Ishikawa (cell line): Measurements from ENCODE around the gene DOK3.

Experiments
- CEBPB ChIP-seq: IDR thresholded peaks from 2 replicates; pipeline ENCODE4 v1.6.1; 2012
- CREB1 ChIP-seq: IDR thresholded peaks from 2 replicates; pipeline ENCODE4 v1.6.1; 2012; ENCODE audit warnings: low read depth
- EGR1 ChIP-seq: IDR thresholded peaks from 2 replicates; pipeline ENCODE4 v1.6.1; 2012
- EP300 ChIP-seq: IDR thresholded peaks from 2 replicates; pipeline ENCODE4 v1.6.1; 2012; ENCODE audit warnings: borderline replicate concordance
- FOXM1 ChIP-seq: IDR thresholded peaks from 2 replicates; pipeline ENCODE4 v1.6.1; 2012; ENCODE audit warnings: low read depth, borderline replicate concordance
- NFIC ChIP-seq: IDR thresholded peaks from 2 replicates; pipeline ENCODE4 v1.6.1; 2012
- RAD21 ChIP-seq: IDR thresholded peaks from 2 replicates; pipeline ENCODE4 v1.6.1; 2012; ENCODE audit warnings: low read depth
- TAF1 ChIP-seq: IDR thresholded peaks from 2 replicates; pipeline ENCODE4 v1.6.1; 2012; ENCODE audit warnings: low read depth, mild to moderate bottlenecking
- TCF12 ChIP-seq: IDR thresholded peaks from 2 replicates; pipeline ENCODE4 v1.6.1; 2012; ENCODE audit warnings: low read depth
- TEAD4 ChIP-seq: IDR thresholded peaks from 2 replicates; pipeline ENCODE4 v1.6.1; 2012
- YY1 ChIP-seq: IDR thresholded peaks from 2 replicates; pipeline ENCODE4 v1.6.1; 2012; ENCODE audit warnings: low read depth
- ZBTB7A ChIP-seq: IDR thresholded peaks from 2 replicates; pipeline ENCODE4 v1.6.1; 2012; ENCODE audit warnings: low read depth
- TF ChIP-seq, protein P1 (sequence below): IDR thresholded peaks from 2 replicates; pipeline ENCODE4 v1.6.1; 2012; ENCODE audit warnings: low read depth, mild to moderate bottlenecking
- TF ChIP-seq, protein P2 (sequence below): IDR thresholded peaks from 2 replicates; pipeline ENCODE4 v1.6.1; 2012
- TF ChIP-seq, protein P3 (sequence below): IDR thresholded peaks from 2 replicates; pipeline ENCODE4 v1.6.1; 2012

DOK3 gene

DNA sequence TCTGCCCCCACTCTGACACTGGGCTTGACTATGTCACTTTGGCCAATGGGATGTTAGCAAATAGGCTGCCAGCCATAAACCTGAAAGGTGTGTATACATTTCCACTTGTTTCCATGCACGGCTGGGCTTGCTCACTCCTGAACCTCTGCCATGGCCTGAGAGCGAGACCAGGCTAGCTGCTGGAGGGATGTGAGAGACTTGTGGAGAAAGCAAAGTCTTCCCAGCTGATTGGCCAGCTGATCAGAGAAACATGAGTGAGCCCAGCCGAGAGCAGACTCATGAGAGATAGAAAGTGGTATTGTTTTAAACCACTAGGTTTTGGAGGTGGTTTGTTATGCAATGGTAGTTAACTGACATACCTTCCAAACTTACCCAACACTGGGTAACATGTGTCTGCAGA is 30.8 kb upstream of the DOK3 start:
- TF ChIP-seq EP300 (no peak), CREB1 (no peak), FOXM1 (no peak), CEBPB (no peak), EGR1 (no peak), YY1 (no peak), TAF1 (no peak), TCF12 (no peak), ZBTB7A (no peak), RAD21 (no peak), NFIC (no peak), TEAD4 (no peak)
- TF ChIP-seq, protein P1, sequence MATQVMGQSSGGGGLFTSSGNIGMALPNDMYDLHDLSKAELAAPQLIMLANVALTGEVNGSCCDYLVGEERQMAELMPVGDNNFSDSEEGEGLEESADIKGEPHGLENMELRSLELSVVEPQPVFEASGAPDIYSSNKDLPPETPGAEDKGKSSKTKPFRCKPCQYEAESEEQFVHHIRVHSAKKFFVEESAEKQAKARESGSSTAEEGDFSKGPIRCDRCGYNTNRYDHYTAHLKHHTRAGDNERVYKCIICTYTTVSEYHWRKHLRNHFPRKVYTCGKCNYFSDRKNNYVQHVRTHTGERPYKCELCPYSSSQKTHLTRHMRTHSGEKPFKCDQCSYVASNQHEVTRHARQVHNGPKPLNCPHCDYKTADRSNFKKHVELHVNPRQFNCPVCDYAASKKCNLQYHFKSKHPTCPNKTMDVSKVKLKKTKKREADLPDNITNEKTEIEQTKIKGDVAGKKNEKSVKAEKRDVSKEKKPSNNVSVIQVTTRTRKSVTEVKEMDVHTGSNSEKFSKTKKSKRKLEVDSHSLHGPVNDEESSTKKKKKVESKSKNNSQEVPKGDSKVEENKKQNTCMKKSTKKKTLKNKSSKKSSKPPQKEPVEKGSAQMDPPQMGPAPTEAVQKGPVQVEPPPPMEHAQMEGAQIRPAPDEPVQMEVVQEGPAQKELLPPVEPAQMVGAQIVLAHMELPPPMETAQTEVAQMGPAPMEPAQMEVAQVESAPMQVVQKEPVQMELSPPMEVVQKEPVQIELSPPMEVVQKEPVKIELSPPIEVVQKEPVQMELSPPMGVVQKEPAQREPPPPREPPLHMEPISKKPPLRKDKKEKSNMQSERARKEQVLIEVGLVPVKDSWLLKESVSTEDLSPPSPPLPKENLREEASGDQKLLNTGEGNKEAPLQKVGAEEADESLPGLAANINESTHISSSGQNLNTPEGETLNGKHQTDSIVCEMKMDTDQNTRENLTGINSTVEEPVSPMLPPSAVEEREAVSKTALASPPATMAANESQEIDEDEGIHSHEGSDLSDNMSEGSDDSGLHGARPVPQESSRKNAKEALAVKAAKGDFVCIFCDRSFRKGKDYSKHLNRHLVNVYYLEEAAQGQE = no peak
- TF ChIP-seq, protein P2, sequence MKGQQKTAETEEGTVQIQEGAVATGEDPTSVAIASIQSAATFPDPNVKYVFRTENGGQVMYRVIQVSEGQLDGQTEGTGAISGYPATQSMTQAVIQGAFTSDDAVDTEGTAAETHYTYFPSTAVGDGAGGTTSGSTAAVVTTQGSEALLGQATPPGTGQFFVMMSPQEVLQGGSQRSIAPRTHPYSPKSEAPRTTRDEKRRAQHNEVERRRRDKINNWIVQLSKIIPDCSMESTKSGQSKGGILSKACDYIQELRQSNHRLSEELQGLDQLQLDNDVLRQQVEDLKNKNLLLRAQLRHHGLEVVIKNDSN = no peak
- TF ChIP-seq, protein P3, sequence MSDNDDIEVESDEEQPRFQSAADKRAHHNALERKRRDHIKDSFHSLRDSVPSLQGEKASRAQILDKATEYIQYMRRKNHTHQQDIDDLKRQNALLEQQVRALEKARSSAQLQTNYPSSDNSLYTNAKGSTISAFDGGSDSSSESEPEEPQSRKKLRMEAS = no peak

DNA sequence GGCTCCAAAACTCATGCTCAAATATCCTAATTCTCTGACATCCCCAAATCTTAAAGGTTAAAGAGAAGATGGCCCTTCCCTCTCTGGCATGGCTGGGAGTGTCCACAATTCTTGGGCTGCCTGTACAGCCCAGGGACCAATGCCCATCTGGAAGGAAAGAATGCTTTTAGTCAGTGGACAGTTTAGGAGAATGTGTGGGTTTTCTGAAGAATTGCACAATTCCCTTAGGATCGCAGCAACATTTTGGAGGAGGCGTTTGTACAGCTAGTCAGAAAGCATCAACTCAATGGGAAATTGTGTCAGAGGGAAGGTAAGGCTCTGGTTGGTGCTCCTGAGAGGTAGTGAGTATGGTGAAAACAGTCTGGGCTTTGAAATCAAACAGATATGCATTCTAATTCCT is 29.8 kb upstream of the DOK3 start:
- TF ChIP-seq TEAD4 (no peak), TCF12 (no peak)
- TF ChIP-seq, protein P3 = no peak

DNA sequence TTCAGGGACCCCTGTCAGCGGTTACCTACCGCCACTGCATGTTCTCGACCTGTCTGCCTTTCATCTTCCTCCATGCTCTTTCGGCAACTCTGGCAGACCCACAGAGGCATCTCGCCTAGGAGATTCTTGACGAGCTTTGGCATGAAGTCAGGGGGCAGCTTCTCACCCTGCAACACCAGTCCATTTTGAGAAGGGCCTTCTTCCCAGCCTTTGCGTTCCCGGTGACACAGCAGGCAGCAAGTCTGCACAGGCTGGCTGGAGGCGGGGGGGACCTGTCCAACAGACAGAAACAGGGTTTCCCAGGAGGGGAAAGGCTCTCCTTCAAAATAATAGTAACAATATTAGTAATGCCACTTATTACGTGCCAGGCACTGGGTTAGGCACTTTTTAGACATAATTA is 29.2 kb upstream of the DOK3 start:
- no peak for TF ChIP-seq EGR1
- no peak for TF ChIP-seq FOXM1
- TF ChIP-seq NFIC = no peak
- no peak for TF ChIP-seq TAF1
- TF ChIP-seq, protein P3 = no peak
- no peak for TF ChIP-seq CREB1
- TF ChIP-seq, protein P1 = no peak
- no peak for TF ChIP-seq EP300
- TF ChIP-seq TCF12 = no peak
- TF ChIP-seq, protein P2 = no peak
- no peak for TF ChIP-seq TEAD4
- TF ChIP-seq YY1 = no peak
- TF ChIP-seq ZBTB7A = no peak
- no peak for TF ChIP-seq CEBPB
- no peak for TF ChIP-seq RAD21

DNA sequence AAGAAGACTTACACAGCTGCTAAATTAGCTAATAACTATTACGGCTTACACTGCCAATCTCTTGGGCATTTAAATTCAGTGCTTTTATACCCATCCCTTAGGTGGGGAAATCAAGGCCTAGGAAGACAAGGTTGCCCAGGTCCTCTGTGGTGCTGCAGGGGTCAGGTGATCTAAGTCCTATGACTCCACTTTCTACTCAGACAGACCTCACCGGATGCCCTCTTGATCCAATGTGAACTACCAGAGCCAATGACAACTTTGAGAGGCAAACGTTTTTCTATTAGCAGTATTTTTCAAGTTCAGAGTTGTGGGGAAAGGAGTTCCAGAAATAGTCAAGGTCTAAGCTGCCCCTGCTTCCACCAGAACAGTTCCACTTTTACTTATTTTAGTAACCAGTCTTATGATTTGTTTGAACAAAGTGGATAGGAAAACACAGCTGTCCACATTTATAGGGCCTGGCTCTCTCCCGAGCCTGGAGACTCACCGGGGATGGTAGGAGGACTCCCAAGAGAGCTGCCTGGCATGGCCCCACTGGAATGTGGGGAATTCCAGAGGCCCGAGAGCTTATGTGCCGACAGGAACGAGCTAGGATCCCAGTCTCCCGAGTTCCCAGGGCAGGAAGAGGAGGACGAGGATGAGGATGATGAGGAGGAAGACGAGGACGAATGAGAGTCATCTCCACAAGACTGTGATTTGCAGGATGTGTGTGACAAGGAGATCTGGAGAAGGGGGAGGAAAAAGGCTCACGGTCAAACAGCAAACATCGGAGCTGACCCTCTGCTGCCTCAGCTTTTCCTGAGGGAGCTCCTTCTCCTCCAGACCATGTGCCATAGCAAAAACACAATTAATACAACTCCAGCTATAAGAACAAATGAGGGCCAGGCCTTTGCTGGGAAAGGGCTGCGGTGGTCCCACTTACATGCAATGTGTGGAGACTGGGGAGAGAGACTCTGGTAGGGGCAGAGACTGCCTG is 28.0 kb upstream of the DOK3 start:
- TF ChIP-seq TEAD4 = no peak
- TF ChIP-seq CREB1 = no peak
- TF ChIP-seq NFIC = no peak
- TF ChIP-seq ZBTB7A = no peak
- TF ChIP-seq TAF1 = no peak
- no peak for TF ChIP-seq EGR1

DNA sequence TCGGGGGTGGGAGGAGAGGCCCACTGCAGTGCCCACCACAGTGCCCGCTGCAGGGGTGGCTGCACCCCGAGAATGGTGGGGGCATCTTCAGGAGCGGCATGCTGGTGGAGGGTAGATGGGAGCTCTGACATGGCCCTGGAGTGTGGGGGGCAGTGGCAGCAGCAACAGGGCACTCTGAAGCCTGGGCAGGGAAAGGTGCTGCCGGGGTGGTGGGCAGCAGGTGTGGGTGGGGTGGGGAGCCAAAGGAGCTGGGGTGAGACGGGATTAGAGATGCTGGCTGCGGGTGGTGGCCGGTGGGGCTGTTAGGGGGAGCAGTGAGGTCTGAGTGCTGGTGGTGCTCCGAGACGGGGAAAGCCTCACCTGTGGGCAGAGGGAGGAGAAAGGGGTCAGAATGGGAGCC is 26.8 kb upstream of the DOK3 start:
- TF ChIP-seq ZBTB7A (no peak), EP300 (no peak), EGR1 (no peak)

DNA sequence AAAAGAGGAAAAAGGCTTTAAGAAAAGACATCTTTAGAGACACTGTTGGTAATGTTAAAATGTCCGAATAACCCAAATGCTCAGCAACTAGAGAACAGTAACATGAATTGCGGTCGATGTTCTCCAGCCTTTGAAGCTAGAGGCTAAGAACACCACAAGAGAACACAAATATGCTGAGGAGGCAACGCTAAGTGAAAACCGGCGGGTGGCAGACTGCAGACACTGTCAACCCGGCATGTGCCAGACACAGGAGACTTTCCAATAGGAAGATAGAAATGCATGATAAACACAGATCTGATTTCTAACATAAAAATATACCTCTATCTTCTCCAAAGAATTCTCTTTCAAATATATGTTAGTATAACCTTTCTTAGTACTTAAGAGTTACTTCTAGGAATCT is 25.5 kb upstream of the DOK3 start:
- TF ChIP-seq NFIC (no peak), RAD21 (no peak)
